ENCODE results near the gene APBA1. TPM values are rescaled to one million over a fixed set of nuclear protein-coding genes. Genes with fewer than 3 reads are reported as not detected.

Gene APBA1
- total RNA-seq, 2 experiments from 2014 or later, result 0.08 to 0.10 TPM

DNA sequence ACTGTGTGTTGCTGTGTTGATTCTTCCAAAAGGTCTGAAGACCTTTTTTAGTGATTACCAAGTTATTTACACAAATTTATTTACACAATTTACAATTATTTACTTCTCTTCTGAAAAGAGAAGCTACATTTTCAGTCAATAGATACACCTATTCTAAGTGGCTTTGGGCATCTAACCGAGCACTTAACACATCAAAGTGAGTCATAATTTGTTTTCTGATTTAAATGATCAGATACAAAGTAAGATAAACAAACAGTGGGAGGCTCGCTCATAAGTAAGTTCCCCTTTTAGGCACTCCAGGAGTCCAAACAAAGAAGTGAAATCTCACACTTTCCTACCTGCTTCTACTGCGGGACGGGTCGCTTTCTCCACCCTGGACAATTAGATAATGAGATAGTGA lies 90.2 kb downstream of the APBA1 start:
- ChIA-PET POLR2A (no interaction called here), CTCF (no interaction called here)

DNA sequence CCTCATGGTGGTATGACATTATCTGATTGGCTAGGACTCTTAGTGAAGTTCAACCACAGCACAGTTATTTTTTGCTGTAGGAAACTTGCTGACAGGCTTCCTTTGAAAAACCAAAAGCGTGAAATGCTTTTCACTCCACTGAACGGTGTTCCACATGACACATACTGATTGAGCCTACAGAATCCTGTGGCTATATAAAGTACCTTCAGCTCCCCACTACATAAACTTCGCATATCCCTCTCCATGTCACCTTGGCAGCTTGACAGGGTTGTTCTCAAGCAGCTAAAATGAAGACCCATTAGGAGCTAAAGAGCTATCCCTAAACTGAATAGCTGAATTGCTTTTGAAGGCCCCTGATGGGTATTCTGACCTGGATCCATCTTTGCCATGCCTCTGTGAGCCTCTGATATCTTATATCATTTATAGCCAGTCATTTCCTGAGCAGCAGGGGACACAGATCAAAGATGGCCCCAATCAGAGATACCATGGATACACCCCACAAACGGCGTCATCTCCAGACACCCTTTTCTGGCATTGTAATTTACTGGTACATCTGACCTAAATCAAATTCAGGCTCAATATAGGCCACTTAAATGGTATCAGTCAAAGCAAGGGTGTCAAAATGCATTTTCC lies 91.5 kb downstream of the APBA1 start:
- CTCF ChIA-PET, result no interaction called here
- POLR2A ChIA-PET, result no interaction called here

DNA sequence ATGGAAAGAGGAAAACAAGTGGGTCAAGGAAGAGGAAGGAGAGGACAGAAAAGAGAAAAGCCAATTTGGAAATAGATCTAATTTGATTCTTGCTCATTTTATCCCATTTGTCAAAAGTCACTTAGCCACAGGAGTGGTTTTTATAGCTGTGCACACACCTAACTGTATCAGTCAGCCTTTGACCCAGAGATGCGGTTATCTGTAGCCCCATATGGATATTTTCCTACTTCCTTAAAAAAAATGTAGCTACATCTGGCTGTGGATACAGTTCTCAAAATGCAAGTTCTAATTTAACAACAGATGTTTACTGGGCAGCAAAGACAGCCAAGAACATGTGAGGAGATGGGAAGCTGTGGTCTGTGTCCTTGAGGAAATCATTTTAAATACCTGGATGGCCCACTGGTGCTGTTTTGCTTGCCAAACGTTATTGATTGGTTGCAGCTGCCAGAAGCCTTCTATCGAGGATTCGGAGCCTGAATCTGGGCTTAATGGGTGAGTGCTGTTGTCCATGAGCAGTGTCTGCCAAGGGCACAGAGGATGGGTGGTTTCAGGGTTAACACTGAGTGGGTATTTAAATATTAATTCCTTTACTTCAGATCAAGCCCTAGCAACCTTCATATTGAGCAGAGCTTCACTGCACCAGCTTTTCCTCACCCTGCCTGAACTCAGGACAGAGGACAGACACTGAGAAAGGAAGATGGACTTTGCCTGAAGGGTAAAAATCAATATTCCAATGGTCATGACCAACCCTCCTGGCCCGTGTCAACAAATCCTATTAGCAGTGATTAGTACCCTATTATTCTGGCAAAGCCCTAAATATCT lies 92.2 kb downstream of the APBA1 start:
- ChIA-PET POLR2A (no interaction called here), CTCF (interaction anchor here (0.6 kb wide), 1 partner anchor 964 kb away, joined by 3 read pairs; no protein-coding TSS in a partner anchor)

DNA sequence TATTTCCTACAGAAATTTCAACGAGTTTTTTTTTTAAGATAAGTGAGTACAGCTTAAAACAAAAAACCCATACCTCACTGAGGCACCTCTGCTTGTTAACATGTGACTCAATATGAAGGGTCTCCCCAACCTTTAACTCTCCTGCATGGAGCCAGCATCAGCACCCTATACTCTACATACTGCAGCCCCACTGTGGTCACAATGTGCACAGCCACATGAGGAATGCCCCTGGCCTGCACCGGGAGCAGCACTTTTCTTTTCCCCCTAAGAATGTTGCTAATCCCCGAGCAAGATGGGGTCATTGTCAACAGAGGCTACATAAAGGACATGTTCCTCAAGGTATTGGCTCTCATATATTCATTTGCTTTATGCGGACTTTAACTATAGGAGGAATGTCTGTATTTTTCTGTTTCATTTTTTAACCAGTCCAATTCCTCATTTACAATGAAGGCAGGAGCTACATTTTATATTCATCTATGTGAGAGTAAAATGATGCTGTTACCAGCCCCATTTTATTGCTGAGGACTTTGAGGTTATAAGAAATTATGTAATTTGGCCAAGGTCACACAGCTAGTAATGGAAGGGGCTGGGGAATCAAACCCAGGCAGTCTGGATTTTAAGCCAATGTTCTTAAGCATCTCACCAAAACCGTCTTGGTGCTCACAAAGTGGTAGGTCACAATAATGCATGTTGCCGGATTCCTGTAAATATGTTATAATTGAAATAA lies 93.0 kb downstream of the APBA1 start:
- POLR2A ChIA-PET, result no interaction called here
- CTCF ChIA-PET, result interaction anchor here (0.6 kb wide), 1 partner anchor 963 kb away, joined by 3 read pairs; no protein-coding TSS in a partner anchor

DNA sequence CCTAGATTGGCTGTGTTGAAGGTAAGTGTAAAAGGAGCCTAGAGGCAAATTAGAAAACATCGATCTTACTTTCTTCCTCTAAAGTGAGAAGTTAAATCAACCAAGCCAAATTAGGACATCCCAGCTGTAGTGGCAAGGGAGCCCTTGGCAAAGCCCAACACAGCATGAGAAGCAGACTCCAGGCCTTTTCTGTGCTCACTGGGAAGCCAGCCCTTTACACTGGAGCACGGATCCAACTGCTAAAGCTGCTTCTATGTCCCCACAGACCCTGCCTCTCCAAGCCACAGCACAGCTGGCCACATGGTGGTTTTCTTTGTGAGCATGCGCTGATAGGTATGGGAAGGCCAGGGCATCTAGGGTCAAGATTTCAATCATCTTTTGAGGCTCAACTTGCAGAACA lies 94.1 kb downstream of the APBA1 start:
- CTCF ChIA-PET, result no interaction called here

DNA sequence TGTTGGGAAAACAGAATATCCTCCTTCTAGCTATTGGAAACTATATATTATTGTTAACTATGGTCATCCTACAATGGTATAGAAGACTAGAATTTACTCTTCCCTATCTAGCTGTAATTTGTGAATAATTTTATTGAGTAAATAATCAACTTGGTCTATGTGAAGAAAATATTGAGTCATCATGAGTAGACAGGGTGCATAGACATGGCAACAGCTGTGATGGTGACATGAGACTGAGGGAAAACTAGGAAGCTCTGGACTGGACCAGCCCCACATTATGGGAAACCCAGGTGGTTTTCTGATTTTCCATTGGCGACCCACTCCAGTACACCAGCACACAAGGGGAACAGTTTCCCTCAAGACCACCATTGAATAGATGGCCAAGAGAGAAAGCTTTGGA lies 95.0 kb downstream of the APBA1 start:
- POLR2A ChIA-PET, result interaction anchor here (0.6 kb wide), 1 partner anchor 396 kb away, joined by 17 read pairs; no protein-coding TSS in a partner anchor
- CTCF ChIA-PET, result no interaction called here

More for the DNA sequence above, 94.1 kb downstream of the APBA1 start:
- POLR2A ChIA-PET, result no interaction called here

DNA sequence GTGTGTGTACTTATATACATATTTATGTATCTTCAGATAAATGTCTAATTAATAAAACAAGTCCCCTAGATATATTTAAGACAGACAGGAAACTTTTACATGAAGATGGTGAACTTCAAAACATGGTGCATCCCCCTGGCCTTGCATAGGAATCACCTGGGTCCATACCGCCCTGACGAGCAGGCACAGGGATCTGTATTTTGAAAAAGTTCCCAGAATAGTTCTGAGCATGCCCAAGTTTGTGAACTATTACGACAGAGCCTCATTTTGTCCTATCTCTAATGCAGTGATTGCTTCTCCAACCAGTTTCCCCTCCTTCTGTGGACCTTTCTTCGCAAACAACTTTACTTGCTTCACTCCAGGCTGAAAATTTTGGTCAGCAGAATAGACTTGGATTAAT lies 98.1 kb downstream of the APBA1 start:
- ChIA-PET CTCF (no interaction called here), POLR2A (no interaction called here)

DNA sequence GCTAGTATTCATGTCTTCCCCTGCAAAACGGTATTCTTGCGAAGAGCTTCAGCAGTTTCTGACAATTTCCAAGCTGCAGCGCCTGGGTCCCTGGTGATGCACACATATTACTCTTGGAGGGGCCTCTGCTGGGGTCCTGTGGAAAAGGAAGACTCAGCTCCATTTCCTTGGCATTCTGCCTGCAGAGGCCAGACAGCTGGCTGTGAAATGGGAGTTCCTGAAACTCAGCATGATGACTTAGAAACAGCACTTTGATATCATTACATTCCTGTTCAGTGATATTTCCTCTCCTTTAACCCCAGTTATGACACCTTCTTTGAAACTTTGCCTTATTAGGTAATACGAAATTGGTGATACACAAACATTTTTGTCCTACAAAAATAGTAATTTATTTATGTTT lies 98.5 kb downstream of the APBA1 start:
- CTCF ChIA-PET, result no interaction called here
- POLR2A ChIA-PET, result no interaction called here

DNA sequence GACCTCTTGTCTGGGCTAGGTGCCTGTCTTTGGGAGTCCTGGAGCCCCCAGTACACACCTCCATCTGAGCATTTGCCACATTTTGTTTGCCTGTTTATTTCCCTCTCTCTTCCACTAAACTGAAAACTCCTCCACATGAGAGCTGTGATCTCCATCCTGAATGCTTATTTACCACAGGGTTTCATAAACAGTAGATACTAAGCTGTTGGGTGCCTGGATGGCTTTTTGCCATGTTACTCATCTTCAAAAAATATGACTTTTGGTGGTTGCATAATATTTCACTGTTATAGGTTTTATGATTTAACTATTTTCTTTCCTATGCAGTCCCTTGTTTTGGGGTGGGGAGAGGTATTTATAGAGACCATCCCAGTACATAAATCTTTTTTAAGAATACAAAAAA lies 99.6 kb downstream of the APBA1 start:
- POLR2A ChIA-PET, result no interaction called here
- CTCF ChIA-PET, result interaction anchor here (0.6 kb wide), 1 partner anchor 38 kb away, joined by 3 read pairs; no protein-coding TSS in a partner anchor

DNA sequence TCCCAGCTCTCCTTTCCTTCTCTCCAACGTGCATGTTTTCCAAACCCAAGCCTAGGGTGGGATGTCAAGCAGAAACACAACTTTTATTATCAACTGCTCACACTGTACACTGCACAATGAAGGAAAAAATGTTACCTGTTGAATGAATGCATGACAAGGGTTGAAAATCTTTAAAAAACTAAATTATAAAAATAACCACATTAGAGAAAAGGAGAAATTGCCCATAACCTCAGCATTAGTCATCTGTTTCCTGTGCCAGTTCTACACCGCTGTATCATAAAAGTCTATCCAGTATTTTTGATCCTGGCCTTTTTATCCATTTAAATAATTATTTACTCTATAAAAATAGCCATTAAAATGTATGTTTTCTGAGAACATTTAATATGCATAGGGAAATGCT lies 101.1 kb downstream of the APBA1 start:
- ChIA-PET CTCF (no interaction called here), POLR2A (no interaction called here)

DNA sequence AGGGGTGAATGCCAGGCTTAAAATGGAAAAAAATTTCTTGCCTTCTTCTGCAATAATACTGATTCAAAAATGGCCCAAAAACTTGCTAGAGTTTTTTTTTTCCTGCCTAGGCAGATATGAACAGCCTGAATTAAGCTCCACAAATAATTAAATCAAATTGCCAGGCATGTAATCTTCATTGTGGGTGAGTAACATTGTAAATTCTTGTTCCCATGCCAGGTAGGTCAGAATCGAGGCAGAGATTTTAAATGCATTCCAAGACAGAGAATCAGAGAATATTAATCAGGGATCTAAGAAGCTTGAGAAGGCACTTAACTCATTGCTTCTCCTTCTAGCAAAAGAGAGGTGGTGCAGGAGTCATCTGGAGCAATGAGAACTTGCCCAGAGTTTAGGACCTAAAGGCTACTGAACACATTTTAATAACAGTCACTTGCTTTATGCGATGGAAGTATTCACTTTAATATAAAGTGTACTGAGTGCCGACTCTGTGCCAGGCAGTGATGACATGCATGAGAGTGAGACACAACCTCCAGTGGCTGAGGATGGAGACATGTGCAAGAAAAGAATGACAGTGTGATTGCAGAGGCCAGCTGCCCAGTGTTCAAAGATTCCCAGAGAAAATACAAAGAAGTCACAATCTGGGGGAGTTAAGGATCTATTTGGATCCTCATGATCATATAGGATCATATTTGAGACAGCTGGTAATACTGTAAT lies 102.3 kb downstream of the APBA1 start:
- CTCF ChIA-PET, result no interaction called here
- POLR2A ChIA-PET, result no interaction called here

DNA sequence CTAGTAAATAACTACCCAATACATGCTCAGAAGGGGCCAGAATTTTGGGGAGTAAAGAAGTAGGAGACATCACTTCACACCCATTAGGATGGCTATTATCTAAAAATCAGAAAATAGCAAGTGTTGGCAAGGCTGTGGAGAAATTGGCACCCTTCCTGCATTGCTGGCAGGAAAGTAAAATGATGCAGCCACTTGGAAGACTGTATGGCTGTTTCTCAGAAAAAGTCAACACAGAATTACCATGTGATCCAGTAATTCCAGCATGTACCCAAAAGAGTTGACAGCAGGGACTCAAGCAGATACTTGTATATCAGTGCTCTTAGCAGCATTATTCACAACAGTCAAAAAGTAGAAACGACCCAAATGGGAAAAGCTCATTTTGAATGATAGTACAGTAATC lies 107.6 kb downstream of the APBA1 start:
- POLR2A ChIA-PET, result no interaction called here
- CTCF ChIA-PET, result no interaction called here

DNA sequence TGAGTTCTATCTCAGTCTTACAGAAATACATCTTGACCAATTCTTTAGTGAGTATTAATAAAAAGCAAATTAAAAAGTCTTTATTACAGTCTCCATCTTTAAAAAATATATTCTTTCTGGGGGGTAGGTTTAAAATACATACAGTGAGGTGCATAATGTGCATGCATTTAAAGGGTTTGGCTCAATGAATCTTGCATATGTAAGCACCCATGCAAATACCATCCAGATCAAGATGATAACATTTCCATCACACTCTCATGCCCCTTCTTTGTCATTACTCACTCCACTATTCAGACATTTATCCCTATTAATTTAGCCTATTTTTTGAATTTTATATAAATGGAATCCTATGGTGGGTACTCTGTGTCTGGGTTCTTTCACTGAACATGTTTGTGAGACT lies 113.0 kb downstream of the APBA1 start:
- ChIA-PET CTCF (no interaction called here), POLR2A (no interaction called here)

DNA sequence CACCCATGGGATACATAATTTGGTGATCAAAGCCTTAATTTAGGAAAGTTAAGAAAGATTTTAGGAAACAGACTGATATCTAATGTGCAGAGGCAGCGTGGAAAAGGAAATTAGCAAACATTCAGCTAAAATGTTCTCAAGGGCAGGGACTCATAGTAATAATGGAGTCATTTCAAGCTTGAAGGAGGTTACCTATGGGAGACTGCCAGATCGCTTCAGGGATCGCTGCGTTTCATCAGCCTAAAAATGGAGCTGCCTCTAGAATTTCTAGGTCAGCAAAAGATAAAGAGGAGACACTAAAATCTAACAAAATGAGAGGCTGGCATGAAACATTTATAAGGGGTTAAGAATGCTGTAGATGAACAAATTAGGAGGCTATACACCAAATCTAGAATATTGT lies 115.5 kb downstream of the APBA1 start:
- CTCF ChIA-PET, result no interaction called here
- POLR2A ChIA-PET, result no interaction called here

DNA sequence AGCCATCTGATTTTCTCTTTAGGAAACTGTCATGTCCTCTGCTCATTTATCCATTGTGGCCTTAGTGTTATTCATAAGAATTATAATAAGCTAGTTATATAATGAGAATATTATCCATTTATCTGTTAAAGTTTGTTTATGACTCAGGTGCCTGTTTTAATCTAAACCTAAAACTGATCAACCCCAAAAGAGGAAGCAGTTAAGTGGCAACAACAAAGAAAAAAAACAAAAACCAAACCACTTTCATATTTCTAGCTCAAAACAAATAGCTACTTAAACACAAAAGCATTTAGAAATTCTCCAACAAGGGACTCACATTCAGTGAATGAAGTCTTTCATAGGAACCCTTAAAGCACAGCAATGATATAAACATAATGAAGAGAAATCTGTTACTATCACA lies 116.4 kb downstream of the APBA1 start:
- POLR2A ChIA-PET, result no interaction called here
- CTCF ChIA-PET, result no interaction called here

DNA sequence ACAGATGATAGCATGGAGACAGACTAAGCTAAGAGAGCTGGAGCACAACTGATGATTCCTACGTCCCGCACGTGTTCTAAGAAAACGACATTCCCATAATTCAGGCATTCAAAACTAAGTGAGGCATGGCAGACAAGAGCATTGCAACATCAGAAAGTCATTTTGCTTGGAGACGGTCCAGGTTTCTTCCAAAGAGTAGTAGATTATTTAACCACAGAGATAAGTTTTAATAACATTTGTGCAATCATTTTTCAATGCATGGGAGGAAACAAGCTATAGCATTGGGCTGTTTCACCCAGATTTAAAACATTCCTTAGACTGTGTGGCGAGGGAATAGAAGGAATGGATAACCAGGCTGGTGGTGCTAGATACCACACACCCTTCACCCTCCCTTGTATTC lies 117.2 kb downstream of the APBA1 start:
- POLR2A ChIA-PET, result no interaction called here
- CTCF ChIA-PET, result no interaction called here

DNA sequence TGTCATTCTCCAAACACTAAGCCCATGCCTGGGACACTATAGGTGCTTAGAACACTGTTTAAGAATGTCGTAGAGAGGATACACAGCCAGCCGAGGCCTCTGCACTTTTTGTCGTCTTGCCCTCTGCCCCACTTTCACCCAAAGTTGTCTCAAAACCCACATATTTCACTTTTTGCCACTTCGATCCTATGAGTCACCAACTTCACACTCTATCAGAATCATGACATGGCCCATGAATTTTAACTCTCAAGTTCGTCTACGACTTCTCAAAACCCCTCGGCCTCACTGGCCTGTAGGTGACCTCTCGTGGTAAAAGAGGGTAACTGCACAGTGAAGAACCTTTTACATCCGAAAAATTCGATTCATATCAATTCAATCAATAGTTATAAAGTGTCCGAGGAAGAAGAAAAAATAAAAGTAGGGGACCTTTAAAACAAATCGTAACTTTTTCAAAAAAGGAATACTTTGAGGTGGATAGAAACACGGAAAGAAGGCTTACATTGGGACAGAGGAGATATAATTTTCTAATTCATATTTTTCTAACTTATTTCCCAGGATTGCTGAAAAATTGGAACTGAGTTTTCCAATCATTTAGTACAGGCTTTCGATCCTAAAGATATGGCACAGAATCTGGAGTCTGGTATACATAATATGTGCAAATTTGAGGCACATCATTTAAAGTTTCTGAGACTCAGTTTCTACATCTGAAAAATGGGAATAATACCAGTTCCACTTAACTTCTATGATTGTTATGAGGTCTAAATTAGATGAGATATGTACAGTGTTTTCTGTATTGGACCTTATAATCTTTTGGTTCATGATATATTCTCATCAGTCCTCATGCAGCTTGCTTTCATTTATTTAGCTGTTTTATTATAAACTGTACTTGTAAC lies 122.6 kb downstream of the APBA1 start:
- CTCF ChIA-PET, result no interaction called here
- POLR2A ChIA-PET, result no interaction called here

DNA sequence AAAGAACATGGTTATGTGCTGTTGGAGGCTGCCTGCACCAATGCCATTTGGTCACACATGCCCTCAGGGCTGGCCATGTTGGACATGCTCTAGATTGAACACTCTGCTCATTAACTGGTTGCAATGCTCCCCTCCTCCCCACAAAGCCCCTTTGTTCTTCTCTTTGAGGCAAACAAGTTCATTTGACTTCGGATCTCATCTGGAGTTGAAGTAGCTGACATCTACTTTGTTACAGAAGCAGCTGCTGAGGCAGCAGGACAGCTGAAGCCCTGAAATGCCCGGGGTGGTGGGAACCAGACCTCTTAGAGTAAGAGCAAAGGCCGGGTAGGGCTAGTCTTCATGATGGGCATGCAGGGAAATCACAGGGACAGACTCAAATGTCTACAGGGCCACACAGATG lies 123.5 kb downstream of the APBA1 start:
- ChIA-PET CTCF (no interaction called here), POLR2A (no interaction called here)

DNA sequence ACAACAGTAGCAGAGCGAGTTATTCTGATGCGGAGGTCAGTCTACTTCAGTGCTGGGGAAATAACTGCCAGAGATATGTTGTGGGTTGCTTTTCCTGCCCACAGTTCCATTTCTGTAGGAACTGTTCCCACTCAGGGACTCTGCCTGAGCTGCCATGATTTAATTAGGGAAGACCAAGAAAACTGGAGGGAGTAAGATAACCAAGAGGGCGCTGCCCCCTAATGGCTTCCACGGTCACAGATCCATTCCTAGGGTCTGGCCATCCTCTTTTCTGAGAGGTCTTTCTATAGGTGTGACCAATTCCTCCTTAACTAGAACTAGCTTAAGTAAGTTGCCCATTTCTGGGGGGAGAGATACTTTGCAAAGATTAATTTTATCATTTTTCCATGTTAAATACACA lies 125.9 kb downstream of the APBA1 start:
- ChIA-PET CTCF (no interaction called here), POLR2A (no interaction called here)

All from activated CD8-positive, alpha-beta memory T cell treated with anti-CD3 and anti-CD28 coated beads for 36 hours (primary cell).